GM21737 (cell line): Measurements from ENCODE around the gene PTPRG.

Source experiments
- ATAC-seq: cut with Tn5 transposase; IDR thresholded peaks from one replicate; pipeline ENCODE4 v1.9.1; 2021; ENCODE audit warnings: mild to moderate bottlenecking, moderate library complexity; ENCODE audit not compliant: unreplicated experiment

The PTPRG gene

GRCh38 chr3:62084558-62084957 lies 523.2 kb downstream of the PTPRG start:
- ATAC-seq = no peak

- no peak for ATAC-seq
Measured at GRCh38 chr3:62088472-62089104, 527.2 kb downstream of the PTPRG start.

- ATAC-seq = no peak
Measured at GRCh38 chr3:62090066-62090465, 528.7 kb downstream of the PTPRG start.

GRCh38 chr3:62090519-62090918 lies 529.1 kb downstream of the PTPRG start:
- ATAC-seq = no peak

GRCh38 chr3:62093025-62093424 lies 531.7 kb downstream of the PTPRG start:
- no peak for ATAC-seq

- no peak for ATAC-seq
Measured at GRCh38 chr3:62094461-62094860, 533.1 kb downstream of the PTPRG start.

GRCh38 chr3:62095080-62095479 lies 533.7 kb downstream of the PTPRG start:
- ATAC-seq = no peak

GRCh38 chr3:62095756-62096155 lies 534.4 kb downstream of the PTPRG start:
- ATAC-seq = no peak

GRCh38 chr3:62096521-62096920 lies 535.1 kb downstream of the PTPRG start:
- no peak for ATAC-seq

GRCh38 chr3:62097121-62097520 lies 535.8 kb downstream of the PTPRG start:
- ATAC-seq = no peak

- ATAC-seq = no peak
Measured at GRCh38 chr3:62098646-62099365, 537.4 kb downstream of the PTPRG start.

GRCh38 chr3:62100282-62100989 lies 539.1 kb downstream of the PTPRG start:
- ATAC-seq = no peak

GRCh38 chr3:62101488-62101887 lies 540.1 kb downstream of the PTPRG start:
- ATAC-seq = no peak

- ATAC-seq = no peak
Measured at GRCh38 chr3:62103531-62103930, 542.2 kb downstream of the PTPRG start.

- no peak for ATAC-seq
Measured at GRCh38 chr3:62109534-62109933, 548.2 kb downstream of the PTPRG start.

GRCh38 chr3:62110443-62111225 lies 549.3 kb downstream of the PTPRG start:
- ATAC-seq = no peak

- no peak for ATAC-seq
Measured at GRCh38 chr3:62113092-62113491, 551.7 kb downstream of the PTPRG start.

- no peak for ATAC-seq
Measured at GRCh38 chr3:62114763-62115162, 553.4 kb downstream of the PTPRG start.

GRCh38 chr3:62117903-62118548 lies 556.7 kb downstream of the PTPRG start:
- no peak for ATAC-seq

GRCh38 chr3:62119139-62119538 lies 557.8 kb downstream of the PTPRG start:
- ATAC-seq = no peak

GRCh38 chr3:62122819-62123218 lies 561.4 kb downstream of the PTPRG start:
- ATAC-seq = no peak
